ENCODE measurements around the gene SLC5A6.

DNA sequence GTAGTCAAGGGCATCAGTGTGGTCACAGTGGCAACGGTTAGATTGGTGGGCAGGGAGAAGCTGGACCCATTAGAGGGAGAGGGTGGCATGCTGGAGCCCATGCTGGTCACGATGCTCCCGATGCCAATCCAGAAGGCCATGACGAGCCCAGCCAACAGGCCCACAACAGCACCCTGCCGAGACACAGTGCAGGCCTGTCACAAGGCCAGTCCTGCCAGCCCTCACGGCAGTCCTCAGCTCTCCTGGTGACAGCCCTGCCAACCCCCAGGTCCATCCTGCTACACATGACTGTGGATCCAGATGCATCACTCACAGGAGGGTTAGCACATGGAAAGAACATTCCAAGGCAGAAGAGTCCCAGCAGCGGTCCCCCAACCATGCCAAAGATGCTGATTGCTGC lies 10.4 kb downstream of the SLC5A6 start:
- TF ChIP-seq POLR2A (IDR thresholded peaks at IDR 0.05; ENCODE audit: low read length), result no peak
- no peak for TF ChIP-seq GATA1 (IDR thresholded peaks at IDR 0.05; ENCODE audit: low read depth, low read length)

All from erythroblast (primary cell).